HCT116 (cell line): ENCODE results near the gene SYCP2. TPM values are rescaled to one million over a fixed set of nuclear protein-coding genes. Genes with fewer than 3 reads are reported as not detected.

Source experiments
- ATAC-seq: fragments of 200-7000 bp; cut with Tn5 transposase; 2 replicates; pipeline ENCODE4 v1.9.1; 2020; ENCODE audit warnings: mild to moderate bottlenecking, moderate library complexity
- BruUV-seq: library from RNA; stranded (reverse); fragments of 400-500 nt; replicated peaks from 2 replicates; lab custom pipeline; 2021; lab: Mats Ljungman, UMichigan
- CTCF ChIA-PET: fragments of 300-600 bp; sonication (Branson Sonifier 250); formaldehyde crosslinking; loops from one replicate; lab custom pipeline; 2021; ENCODE audit warnings: antibody characterized with exemption; lab: Charles Lee
- POLR2A ChIA-PET: fragments of 300-600, 350-600 bp; sonication (Branson Sonifier 250); formaldehyde crosslinking; loops from one replicate; lab custom pipeline; 2021; ENCODE audit warnings: antibody characterized with exemption; lab: Charles Lee
- RAD21 ChIA-PET, 2 experiments: fragments of 300-600 bp; sonication (Branson Sonifier 250); formaldehyde crosslinking; loops; one replicate each; lab custom pipeline; 2023; ENCODE audit warnings: low total read pairs in 2 of 2; ENCODE audit not compliant: uncharacterized antibody in 2 of 2, unreplicated experiment in 2 of 2, low non-redundant PET in 1 of 2; lab: Charles Lee
- DNase-seq: peaks from one replicate; pipeline ENCODE4 v3.0.0-alpha.2; 2010; ENCODE audit warnings: low read depth, low spot score
- H2AFZ ChIP-seq: fragments of 200-600 bp; shearing (Covaris generic), sonication (generic); 2 replicates; pipeline ENCODE4 v1.6.1; 2017; ENCODE audit warnings: low read depth, mixed run types, mixed read lengths, antibody characterized with exemption, low read length; ENCODE audit not compliant: poor library complexity, severe bottlenecking
- H3K27ac ChIP-seq: 2 replicates; pipeline ENCODE4 v1.5.1; 2012; ENCODE audit warnings: low read depth, low read length
- H3K27me3 ChIP-seq: fragments of 200-600 bp; sonication (generic); 2 replicates; pipeline ENCODE4 v1.6.1; 2016; ENCODE audit warnings: mixed run types, low read length, mixed read lengths; ENCODE audit not compliant: insufficient read depth
- H3K36me3 ChIP-seq, 2 experiments: fragments of 200-500 bp in 1 of 2; fragments of 200-600 bp in 1 of 2; sonication (Bioruptor generic) in 1 of 2; sonication (generic) in 1 of 2; 2 replicates each; pipeline versions ENCODE4 v1.5.1 to v1.6.1; 2014 to 2016; ENCODE audit warnings: low read length in 2 of 2, inconsistent platforms in 1 of 2, mixed read lengths in 1 of 2, mixed run types in 1 of 2; ENCODE audit not compliant: insufficient read depth in 2 of 2, control insufficient read depth in 1 of 2
- H3K4me1 ChIP-seq, 2 experiments: fragments of 200-600 bp in 1 of 2; sonication (generic) in 1 of 2; 2 replicates each; pipeline versions ENCODE4 v1.5.1 to v1.6.1; 2012 to 2017; ENCODE audit warnings: low read length in 2 of 2, inconsistent platforms in 1 of 2, mild to moderate bottlenecking in 1 of 2, mixed read lengths in 1 of 2, mixed run types in 1 of 2, moderate library complexity in 1 of 2; ENCODE audit not compliant: insufficient read depth in 2 of 2, control insufficient read depth in 1 of 2
- H3K4me2 ChIP-seq: fragments of 200-600 bp; sonication (generic); 2 replicates; pipeline ENCODE4 v1.6.1; 2017; ENCODE audit warnings: mixed run types, low read length, mixed read lengths
- H3K4me3 ChIP-seq, 2 experiments: fragments of 200-600 bp in 1 of 2; sonication (generic) in 1 of 2; replicated peaks in 1 of 2; 2 replicates each; pipeline ENCODE4 v1.5.1; 2011 to 2016; ENCODE audit warnings: low read length in 2 of 2, control low read depth in 1 of 2, low read depth in 1 of 2, mild to moderate bottlenecking in 1 of 2, mixed read lengths in 1 of 2, mixed run types in 1 of 2
- H3K79me2 ChIP-seq: fragments of 200-600 bp; sonication (generic); 2 replicates; pipeline ENCODE4 v1.6.1; 2017; ENCODE audit warnings: mild to moderate bottlenecking, mixed run types, low read length, moderate library complexity, mixed read lengths; ENCODE audit not compliant: insufficient read depth
- H3K9ac ChIP-seq: fragments of 200-600 bp; sonication (generic); 2 replicates; pipeline ENCODE4 v1.6.1; 2016; ENCODE audit warnings: low read length, mixed read lengths
- H3K9me2 ChIP-seq: fragments of 200-600 bp; sonication (generic), shearing (Covaris generic); 2 replicates; pipeline ENCODE4 v1.6.1; 2017; ENCODE audit warnings: mixed run types, mild to moderate bottlenecking, moderate library complexity; ENCODE audit not compliant: insufficient read depth
- H3K9me3 ChIP-seq, 2 experiments: fragments of 200-500 bp in 1 of 2; fragments of 200-600 bp in 1 of 2; sonication (Bioruptor generic) in 1 of 2; sonication (generic) in 1 of 2; 2 replicates each; pipeline ENCODE4 v1.6.1; 2014 to 2017; ENCODE audit warnings: low read length in 2 of 2, mixed read lengths in 2 of 2, inconsistent platforms in 1 of 2, low read depth in 1 of 2, mild to moderate bottlenecking in 1 of 2, mixed run types in 1 of 2, moderate library complexity in 1 of 2; ENCODE audit not compliant: control insufficient read depth in 1 of 2, insufficient read depth in 1 of 2
- H4K20me1 ChIP-seq: fragments of 200-600 bp; sonication (generic), shearing (Covaris generic); 2 replicates; pipeline ENCODE4 v1.6.1; 2017; ENCODE audit warnings: mixed run types, mild to moderate bottlenecking, moderate library complexity; ENCODE audit not compliant: insufficient read depth
- ATF3 ChIP-seq: IDR thresholded peaks from 2 replicates; pipeline ENCODE4 v1.6.1; 2012
- CEBPB ChIP-seq: IDR thresholded peaks from 2 replicates; pipeline ENCODE4 v1.6.1; 2012; ENCODE audit warnings: low read depth
- CTCF ChIP-seq, 3 experiments: fragments of 200-600 bp in 1 of 3; sonication (generic) in 1 of 3; IDR thresholded peaks in 2 of 3; conservative IDR thresholded peaks in 1 of 3; 2 replicates each; pipeline ENCODE4 v1.5.1; 2012 to 2017; ENCODE audit warnings: low read depth in 2 of 3, low read length in 2 of 3, antibody characterized with exemption in 1 of 3, borderline replicate concordance in 1 of 3, control low read depth in 1 of 3, mild to moderate bottlenecking in 1 of 3, mixed read lengths in 1 of 3, mixed run types in 1 of 3, moderate library complexity in 1 of 3; ENCODE audit not compliant: insufficient read depth in 1 of 3
- ELF1 ChIP-seq: IDR thresholded peaks from 2 replicates; pipeline ENCODE4 v1.6.1; 2012; ENCODE audit warnings: low read depth, borderline replicate concordance
- FOSL1 ChIP-seq: IDR thresholded peaks from 2 replicates; pipeline ENCODE4 v1.6.1; 2012; ENCODE audit warnings: low read depth
- JUND ChIP-seq: IDR thresholded peaks from 2 replicates; pipeline ENCODE4 v1.6.1; 2012
- POLR2A ChIP-seq: IDR thresholded peaks from 2 replicates; pipeline ENCODE4 v1.7.0; 2011; ENCODE audit warnings: borderline replicate concordance; ENCODE audit not compliant: insufficient read depth, insufficient read length; ENCODE audit errors: extremely low read depth
- POLR2AphosphoS5 ChIP-seq: IDR thresholded peaks from 2 replicates; pipeline ENCODE4 v1.6.1; 2011; ENCODE audit warnings: mild to moderate bottlenecking, low read depth, low read length, moderate library complexity
- RAD21 ChIP-seq: IDR thresholded peaks from 2 replicates; pipeline ENCODE4 v1.6.1; 2012; ENCODE audit warnings: low read depth, mild to moderate bottlenecking
- REST ChIP-seq: IDR thresholded peaks from 2 replicates; pipeline ENCODE4 v1.6.1; 2012; ENCODE audit warnings: low read depth
- SP1 ChIP-seq: IDR thresholded peaks from 2 replicates; pipeline ENCODE4 v1.6.1; 2012; ENCODE audit warnings: low read depth
- TCF7L2 ChIP-seq: IDR thresholded peaks from 2 replicates; pipeline ENCODE4 v1.7.0; 2011; ENCODE audit warnings: borderline replicate concordance, inconsistent platforms; ENCODE audit not compliant: insufficient read depth, insufficient read length; ENCODE audit errors: extremely low read depth
- YY1 ChIP-seq: IDR thresholded peaks from 2 replicates; pipeline ENCODE4 v1.6.1; 2011; ENCODE audit warnings: low read length, low read depth, moderate library complexity, mild to moderate bottlenecking; ENCODE audit not compliant: insufficient replicate concordance; ENCODE audit errors: extremely low read depth
- ZBTB33 ChIP-seq: IDR thresholded peaks from 2 replicates; pipeline ENCODE4 v1.6.1; 2011; ENCODE audit warnings: mild to moderate bottlenecking, low read length, moderate library complexity; ENCODE audit not compliant: insufficient replicate concordance; ENCODE audit errors: extremely low read depth
- ZFX ChIP-seq: fragments of 450-650 bp; IDR thresholded peaks from 2 replicates; pipeline ENCODE4 v1.6.1; 2017
- ZNF274 ChIP-seq: fragments of 200-500 bp; sonication (Bioruptor generic); IDR thresholded peaks from 2 replicates; pipeline ENCODE4 v1.6.1; 2014; ENCODE audit warnings: mild to moderate bottlenecking, low read depth, low read length, inconsistent platforms
- intact Hi-C: fragments of 100-400 bp; cut with micrococcal nuclease; formaldehyde crosslinking; loops from 2 replicates; pipeline ENCODE4 v1.10.0; 2022
- total RNA-seq: library from RNA; stranded (reverse); gene quantifications from one replicate; pipeline ENCODE4 v1.2.1, GENCODE V29; 2021; ENCODE audit not compliant: unreplicated experiment

The SYCP2 gene
- total RNA-seq, 1 experiment from 2014 or later: 0.59 TPM

GRCh38 chr20:59831024-59831915 lies 102.2 kb downstream of the SYCP2 start:
- TF ChIP-seq CTCF (IDR thresholded peaks at IDR 0.05 in 2 of 3, conservative IDR thresholded peaks at IDR 0.05 in 1 of 3; ENCODE audit: borderline replicate concordance in 1 of 3, insufficient read depth in 1 of 3, low read depth in 2 of 3, low read length in 2 of 3): no peak
- TF ChIP-seq ATF3: no peak
- TF ChIP-seq POLR2A: no peak
- TF ChIP-seq FOSL1: no peak
- no peak for TF ChIP-seq POLR2AphosphoS5
- no peak for TF ChIP-seq ZBTB33
- no peak for TF ChIP-seq CEBPB
- TF ChIP-seq YY1: no peak
- TF ChIP-seq JUND: no peak
- TF ChIP-seq REST: no peak
- no peak for TF ChIP-seq ZFX
- no peak for TF ChIP-seq ZNF274
- no peak for TF ChIP-seq ELF1
- TF ChIP-seq TCF7L2: no peak
- no peak for TF ChIP-seq RAD21
- TF ChIP-seq SP1: no peak
- no peaks in the 10 kb centered on the region for H3K36me3 ChIP-seq
- no peaks in the 10 kb centered on the region; a peak in 1 of 4 replicates for H3K4me1 ChIP-seq
- H3K4me3 ChIP-seq: no peak overlapping the region
- no peaks in the 10 kb centered on the region for H3K79me2 ChIP-seq
- intact Hi-C loops: no loop called here
- no peak overlapping the region for H2AFZ ChIP-seq
- POLR2A ChIA-PET: no interaction called here
- CTCF ChIA-PET: no interaction called here
- RAD21 ChIA-PET: no interaction called here
- no peaks in the 10 kb centered on the region for H3K9me3 ChIP-seq
- ATAC-seq (no peak), DNase-seq (no peak)
- H3K9ac ChIP-seq: no peak overlapping the region
- H4K20me1 ChIP-seq: no peaks in the 10 kb centered on the region
- peaks cover 33% of the 10 kb centered on the region for H3K27me3 ChIP-seq
- H3K4me2 ChIP-seq: no peak overlapping the region
- H3K9me2 ChIP-seq: no peaks in the 10 kb centered on the region
- no peak overlapping the region for H3K27ac ChIP-seq
- BruUV-seq: no TSS peak
